Measurements from ENCODE around the gene RPL29.
A peak's percentile ranks its signal among the peaks of the same experiment; 100 is the strongest.

RPL29 gene

DNA sequence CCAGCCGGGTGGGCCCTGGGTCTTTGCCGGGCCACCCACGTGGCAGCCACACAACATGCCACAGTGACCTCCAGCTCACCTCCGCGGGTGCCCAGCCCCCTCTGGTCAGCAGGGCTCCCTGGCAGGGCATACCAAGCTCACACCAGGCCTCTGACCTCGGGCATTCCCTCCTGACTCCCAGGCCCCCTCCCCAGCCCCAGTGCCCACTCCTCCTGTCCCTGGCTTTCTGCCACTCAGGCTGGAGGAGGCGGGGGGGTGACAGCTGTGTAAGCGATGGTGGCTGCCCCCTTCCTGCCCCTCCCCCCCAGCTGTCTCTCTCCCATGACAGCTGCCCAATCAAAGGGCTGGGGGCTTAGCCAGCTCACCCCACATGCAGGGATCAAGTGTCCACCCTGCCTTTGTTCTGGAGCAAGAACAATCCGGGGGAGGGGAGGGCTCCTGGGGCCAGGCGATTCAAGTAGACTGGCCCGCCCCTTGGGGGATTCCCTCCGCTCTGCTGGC, 31.7 kb downstream of the RPL29 start:
- peak; percentile 67 for DNase-seq (ENCODE audit: low spot score)

DNA sequence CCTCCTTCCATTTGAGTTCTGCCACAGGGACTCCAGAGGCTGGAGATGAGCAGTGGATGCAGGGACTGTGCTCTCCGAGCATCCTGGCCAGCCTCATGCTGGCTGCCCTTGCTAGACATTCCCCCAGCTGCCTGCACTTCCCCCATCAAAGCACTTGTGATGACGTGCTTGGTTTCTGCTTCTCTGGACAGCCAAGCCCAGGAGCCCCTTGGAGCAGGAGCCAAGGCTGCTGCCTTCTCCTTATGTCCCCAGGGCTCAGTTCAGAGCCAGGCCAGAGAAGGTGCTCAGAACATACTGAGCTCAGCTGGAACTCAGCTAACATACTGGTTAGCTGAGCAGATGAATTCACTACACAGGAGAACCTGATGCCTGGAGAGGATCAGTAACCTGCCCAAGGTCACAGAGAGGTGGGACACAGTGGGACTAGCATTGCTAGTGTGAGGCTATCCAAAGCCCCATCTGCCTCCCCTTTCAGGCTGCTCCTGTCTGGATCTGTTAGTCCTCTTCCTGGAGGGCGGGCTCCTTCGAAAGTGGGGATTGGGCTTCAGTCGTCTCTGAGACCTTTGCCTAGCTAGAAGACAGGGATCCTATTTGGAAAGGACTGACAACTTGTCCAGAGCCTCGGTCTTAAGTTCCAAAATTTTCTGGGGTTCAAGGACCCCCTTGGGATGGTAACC, 32.7 kb downstream of the RPL29 start:
- DNase-seq (ENCODE audit: low spot score): no peak

DNA sequence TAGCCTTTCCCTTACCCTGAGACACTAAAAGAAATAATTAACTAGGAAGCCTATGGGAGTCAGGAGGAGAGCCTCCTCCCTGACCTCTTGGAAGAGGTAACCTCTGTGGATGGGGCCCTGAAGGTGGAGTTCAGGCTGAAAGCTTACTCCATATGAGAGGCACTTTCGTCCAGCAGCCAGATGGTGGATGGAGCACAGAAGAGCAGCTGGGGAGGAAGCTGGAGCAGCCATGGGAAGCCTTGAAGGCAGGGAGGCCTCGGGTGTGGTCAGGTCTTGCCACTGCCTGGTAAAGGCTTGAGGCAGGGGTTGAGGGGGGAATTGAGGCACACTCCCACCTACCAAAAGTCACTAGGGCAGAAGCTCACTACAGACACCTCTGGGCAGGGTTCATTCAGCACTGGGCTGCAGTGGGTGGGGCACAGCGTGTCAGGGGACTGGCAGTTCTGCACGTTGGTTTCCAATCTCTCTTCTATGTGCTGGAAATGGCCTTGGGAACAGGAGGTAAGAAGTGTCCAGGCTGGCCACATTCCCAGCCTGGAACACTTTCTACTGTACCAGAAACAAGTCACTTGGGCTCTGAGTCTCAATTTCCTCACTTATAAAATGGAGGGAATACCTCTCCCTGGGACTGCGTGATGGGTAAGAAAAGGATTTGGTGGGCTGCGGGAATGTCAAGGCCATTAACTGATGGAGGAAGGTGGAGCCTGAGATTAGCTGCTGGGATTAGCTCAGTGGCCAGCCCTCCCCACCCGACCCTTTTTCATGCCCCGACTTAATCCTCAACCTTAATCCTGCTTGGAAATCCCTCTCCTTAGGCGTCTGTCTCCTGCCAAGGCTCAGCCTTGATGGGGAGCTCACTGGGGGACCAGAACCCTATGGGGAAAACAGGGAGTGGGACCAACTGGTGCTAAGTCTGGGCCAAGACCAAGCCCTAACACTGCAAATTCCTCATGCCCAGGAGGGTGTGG, 33.8 kb downstream of the RPL29 start:
- no peak for DNase-seq (ENCODE audit: low spot score)

DNA sequence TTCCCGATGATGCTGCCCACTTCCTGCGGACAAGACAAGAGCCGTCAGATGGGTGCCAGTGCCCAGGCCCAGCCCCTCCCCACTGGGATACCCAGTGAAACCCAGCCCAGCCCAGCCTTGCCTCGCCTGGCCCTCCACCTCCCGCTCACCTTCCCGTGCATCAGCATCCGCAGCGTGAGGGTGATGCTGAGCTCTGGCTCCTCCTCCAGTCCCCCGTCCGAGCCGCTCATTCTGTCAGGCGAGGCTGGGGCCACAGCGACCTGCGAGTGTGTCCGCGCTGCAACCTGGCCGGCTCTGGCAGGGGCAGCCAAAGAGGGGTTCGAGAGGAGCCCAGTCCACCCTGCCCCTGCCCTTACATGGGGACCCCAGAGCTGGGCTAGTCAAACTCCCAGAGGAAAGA, 34.7 kb downstream of the RPL29 start:
- DNase-seq (ENCODE audit: low spot score): no peak

DNA sequence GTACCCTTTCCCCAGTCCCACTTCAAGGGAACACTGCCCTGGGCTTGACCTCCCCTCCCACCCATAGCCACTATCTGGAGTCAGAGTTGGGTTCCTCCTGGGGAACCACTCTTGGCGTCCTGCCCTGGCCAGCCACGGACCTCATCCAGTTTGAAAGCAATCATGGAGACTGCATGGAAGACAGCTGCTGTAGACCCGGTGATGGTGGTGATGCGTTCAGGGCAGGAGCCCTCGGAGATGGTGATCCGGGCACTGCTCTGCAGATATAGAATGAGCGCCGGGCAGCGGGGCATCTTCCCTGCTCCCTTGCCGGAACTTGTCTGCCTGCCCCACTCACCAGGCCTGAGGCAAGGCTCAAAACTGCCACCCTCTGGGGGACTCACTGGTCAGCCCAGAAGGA, 35.3 kb downstream of the RPL29 start:
- DNase-seq (ENCODE audit: low spot score): no peak

DNA sequence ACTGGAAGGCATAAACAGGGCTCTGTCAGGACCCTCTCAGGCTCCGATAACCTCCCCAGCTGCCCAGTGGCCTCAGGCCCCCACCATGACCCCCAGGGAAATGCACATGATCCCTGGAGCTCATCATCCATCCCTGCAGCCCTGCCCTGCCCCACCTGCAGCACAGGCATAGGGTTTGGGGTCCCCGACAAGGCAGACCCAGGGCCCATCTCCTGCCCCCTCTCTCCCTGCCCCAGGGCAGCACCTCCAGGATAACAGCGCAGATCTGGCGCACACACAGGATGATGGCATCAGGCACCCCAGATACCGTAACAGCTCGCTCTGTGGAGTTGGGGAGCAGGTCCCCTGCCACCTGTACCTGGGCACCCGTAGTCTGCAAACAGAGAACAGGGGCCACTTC, 36.0 kb downstream of the RPL29 start:
- no peak for DNase-seq (ENCODE audit: low spot score)

DNA sequence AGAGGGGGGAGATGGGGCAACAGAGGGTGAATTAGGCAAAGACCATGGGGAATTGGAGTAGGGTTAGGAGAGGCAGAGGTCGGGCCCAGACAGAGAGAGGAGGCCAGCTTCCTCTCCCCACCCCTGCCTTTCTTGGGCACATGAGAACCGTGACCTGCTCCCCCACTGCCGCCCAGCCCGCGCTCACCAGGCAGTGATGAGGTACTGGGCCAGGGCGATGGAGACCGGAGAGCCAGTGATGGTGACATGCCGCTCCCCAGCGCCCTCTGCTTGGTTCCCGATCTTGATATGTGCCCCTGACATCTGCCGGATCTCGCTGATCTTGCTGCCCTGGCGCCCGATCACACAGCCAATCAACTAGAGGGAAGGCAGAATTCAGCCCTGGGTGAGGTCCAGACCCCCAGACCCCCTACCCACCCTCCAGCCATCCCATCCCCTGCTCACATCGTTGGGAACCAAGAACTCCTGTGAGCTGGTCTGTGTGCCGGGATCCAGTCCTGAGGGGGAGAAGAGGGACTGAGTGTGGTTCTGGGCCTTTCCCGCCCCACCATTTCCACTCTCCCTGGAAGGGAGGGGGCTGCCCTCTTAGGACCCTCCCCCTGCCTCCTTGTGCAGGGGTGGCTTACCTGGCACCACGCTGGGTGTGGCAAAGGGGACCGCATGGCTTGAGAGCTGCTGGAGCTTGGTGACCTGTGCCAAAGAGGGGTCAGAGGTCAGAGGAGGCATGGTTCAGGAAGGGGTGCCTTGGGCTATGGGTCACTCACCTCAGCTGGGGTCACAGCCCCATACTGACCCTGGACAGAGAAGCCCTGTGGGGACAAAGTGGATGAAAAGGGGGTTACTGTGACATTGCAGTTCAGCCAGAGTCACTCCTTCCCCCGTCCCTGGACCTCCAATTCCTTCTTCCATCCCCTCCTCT, 36.8 kb downstream of the RPL29 start:
- DNase-seq (ENCODE audit: low spot score): no peak

DNA sequence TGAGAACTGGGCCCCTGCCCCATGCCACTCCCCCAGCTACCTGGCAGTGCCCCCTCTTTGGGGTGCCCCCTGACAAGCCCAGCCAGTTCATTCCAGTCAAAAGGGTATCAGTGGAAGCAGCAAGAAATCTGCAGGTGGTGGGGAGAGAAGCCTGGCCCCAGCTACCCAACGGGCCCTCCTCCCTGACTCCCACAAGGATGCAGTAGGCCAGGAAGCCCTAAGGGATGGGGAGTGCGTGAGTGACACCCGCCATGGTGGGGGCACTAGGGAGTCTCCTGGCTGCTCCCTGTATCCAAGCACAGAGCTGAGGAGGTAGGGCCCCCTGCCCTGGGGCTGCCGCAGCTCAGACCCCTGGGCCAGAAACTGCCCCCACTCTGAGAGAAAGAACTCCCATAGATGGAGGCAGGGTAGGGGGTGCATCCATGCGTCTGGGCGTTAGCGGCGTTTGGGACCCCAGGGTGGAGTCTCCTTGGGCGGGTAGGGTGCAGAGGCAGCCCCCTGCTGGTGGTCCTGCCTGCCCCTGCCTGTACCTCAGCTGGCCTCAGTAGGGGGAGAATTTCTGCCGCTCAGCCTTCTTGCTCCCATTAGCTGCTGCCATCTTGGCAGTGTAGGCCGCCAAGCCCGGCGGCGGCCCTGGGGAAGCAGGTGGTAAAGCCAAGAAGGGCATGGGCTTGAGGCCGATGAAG, 38.0 kb downstream of the RPL29 start:
- DNase-seq (ENCODE audit: low spot score): no peak

DNA sequence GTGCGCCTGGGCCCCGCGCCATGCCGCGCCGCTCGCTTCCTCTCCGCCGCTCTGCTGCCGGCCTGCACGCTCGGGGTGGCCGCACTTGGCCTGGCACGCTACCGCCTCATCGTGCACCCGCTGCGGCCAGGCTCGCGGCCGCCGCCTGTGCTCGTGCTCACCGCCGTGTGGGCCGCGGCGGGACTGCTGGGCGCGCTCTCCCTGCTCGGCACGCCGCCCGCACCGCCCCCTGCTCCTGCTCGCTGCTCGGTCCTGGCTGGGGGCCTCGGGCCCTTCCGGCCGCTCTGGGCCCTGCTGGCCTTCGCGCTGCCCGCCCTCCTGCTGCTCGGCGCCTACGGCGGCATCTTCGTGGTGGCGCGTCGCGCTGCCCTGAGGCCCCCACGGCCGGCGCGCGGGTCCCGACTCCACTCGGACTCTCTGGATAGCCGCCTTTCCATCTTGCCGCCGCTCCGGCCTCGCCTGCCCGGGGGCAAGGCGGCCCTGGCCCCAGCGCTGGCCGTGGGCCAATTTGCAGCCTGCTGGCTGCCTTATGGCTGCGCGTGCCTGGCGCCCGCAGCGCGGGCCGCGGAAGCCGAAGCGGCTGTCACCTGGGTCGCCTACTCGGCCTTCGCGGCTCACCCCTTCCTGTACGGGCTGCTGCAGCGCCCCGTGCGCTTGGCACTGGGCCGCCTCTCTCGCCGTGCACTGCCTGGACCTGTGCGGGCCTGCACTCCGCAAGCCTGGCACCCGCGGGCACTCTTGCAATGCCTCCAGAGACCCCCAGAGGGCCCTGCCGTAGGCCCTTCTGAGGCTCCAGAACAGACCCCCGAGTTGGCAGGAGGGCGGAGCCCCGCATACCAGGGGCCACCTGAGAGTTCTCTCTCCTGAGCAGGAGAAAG, 39.6 kb downstream of the RPL29 start:
- DNase-seq (ENCODE audit: low spot score): peak; percentile 71

DNA sequence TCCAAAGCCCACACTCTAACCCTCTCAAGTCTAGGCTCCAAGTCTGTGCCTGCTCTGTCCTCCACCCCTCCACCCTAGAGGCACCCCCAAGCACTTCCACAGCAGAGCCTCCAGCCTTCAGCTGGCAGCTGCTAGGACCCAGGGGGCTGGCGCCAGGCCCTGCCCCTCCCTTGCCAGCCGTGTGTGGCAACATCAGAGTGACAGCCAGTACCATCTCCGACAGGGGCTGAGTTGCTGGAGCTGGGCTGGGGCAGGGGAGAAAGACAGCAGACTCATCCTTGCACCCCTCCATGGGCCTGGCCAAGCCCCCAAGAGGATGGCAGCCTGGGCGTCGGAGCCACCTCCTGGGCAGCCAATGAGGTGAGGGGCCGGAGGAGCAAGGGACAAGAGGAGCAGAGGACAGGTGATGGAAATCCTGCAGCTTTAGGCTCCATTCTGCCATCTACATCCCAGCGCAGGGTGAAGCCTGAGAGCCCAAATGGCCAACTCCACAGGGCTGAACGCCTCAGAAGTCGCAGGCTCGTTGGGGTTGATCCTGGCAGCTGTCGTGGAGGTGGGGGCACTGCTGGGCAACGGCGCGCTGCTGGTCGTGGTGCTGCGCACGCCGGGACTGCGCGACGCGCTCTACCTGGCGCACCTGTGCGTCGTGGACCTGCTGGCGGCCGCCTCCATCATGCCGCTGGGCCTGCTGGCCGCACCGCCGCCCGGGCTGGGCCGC, 40.4 kb downstream of the RPL29 start, which contains the start of gene GPR62:
Gene GPR62 (plus strand): TSS at position 207 of the 718 bp plus-strand sequence. CDS start 272 bp downstream, at position 479.
- peak; percentile 93 for DNase-seq (ENCODE audit: low spot score)

DNA sequence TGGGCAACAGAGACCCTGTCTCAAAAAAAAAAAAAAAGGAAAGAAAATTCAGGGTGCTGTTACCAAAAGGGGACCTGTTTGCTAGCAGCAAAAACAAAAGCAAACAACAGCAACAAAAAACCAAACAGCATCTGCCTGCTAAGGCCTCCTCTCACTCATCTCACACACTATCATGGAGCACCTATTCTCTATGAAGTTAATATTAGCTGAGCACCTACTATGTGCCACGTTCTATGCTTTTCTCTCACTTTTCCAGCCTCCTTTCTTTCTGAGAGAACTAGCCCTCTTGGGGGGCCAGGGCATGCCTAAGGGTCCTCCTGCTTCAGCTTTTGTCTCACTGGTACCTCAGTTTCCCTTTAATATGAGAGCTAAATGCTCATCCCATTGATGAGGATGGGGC, 41.0 kb downstream of the RPL29 start:
- no peak for DNase-seq (ENCODE audit: low spot score)

DNA sequence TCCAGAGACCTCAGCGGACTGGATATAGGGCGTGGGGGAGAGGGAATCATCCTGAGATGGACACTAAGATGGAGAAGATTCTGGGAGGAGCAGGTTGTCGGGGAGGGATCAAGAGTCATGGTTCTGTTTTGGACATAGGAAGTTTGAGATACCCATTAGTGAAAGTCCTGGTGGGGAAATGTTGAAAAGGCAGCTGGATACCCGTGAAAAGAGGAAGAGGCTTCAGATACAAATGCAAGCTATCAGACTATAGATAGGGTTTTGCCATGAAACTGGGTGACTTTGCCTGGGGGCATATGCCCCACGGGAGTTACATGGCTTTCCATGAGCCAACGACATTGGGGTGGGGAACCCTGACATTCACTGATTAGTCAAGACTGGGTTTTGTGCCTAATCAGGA, 41.6 kb downstream of the RPL29 start:
- DNase-seq (ENCODE audit: low spot score): no peak

DNA sequence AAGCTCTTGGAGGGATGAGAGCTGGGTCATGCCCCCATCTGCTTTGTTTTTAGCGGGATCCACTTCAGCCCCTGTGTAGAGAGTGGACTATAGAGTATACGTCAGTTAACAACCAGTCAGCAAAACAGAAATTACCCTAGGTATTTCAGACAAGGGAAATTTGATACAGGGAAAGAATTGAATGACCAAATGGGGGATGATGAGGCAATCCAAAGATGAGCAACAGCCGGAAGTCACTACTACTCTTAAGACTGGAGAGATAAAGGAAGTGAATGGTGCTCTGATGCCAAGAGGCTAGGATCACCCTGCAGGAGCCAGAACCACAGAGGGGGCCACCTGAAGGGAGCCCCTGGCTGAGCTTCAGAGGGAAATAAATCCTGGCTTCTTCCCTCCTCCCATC, 42.2 kb downstream of the RPL29 start:
- no peak for DNase-seq (ENCODE audit: low spot score)

DNA sequence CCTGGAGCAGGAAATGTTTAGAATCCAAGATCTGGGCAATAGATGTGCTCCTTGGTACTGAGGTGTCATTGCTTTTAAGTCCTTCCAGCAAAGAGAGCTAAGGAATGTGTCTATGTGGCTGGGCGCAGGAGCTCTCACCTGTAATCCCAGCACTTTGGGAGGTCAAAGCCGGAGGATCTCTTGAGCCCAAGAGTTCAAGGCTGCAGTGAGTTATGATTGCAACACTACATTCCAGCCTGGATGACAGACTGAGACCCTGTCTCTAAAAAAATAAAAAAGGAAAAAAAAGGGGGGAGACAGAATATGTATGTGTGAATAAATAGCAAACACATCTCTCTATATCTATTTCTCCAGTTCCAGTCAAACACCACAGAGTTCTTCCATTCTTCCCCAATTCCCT, 44.8 kb downstream of the RPL29 start:
- DNase-seq (ENCODE audit: low spot score): no peak

DNA sequence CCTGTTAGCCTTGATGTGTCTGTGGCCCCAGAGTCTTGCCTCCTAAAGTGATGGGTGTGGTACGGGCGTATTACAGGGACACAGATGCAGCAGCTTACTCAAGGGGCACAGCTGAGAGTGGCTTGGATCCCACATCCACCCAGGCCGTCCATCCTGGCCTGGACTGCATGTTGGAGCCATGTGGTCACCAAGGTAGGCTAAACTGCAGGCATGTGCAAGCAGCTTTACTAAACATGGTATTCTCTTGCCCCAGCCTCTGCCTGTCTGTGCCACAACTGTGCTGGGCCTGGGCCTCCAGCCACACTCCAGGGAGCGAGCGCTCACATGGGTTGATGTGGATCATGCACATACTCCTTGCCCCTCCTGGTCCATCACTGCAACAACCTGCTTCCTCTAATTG, 46.6 kb downstream of the RPL29 start:
- DNase-seq (ENCODE audit: low spot score): no peak

DNA sequence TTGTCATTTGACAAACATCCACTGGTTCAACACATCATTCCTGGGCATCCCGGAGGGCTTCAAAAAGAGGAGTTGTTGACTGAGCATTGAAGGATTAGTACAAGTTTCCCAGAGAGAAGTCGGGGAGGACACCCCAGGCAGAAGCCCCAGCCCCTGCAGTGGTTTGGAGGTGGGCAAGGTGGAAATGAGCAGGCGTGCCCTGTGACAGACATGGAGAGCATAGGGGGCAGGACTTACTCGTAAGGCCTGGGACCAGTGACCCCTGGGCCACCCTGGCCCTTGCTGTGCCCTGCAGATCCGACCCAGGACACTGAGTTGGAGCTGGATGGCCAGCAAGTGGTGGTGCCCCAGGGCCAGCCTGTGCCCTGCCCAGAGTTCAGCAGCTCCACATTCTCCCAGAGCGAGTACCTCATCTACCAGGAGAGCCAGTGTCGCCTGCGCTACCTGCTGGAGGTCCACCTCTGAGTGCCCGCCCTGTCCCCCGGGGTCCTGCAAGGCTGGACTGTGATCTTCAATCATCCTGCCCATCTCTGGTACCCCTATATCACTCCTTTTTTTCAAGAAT, 47.6 kb downstream of the RPL29 start:
- no peak for DNase-seq (ENCODE audit: low spot score)

DNA sequence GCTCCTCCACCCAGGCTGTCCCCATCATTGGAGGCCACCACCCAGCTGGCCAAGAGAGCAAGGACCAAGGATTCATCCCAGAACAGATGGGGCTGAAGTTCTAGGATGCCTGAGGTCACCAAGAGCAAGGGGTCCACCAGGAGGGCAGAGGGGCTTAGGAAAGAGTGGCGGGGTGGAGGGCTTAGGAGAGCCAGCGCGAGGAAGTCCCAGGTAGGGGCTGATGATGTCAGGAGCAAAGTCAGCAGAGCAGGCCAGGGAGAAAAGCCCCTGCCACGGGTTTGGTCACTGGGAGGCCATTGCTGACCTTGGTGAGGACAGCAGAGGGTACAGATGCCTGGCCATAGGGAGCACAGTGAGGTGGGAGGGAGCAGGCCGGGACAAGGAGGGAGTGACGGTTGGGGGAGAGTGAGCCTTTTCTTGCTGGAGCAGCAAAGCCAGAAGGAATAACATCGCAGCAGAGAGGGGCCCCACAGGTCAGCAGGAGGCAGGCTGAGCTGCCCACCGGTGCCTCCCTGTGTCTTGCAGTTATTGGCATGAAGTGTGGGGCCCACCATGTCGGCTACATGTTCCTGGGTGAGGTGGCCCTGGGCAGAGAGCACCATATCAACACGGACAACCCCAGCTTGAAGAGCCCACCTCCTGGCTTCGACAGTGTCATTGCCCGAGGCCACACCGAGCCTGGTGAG, 48.3 kb downstream of the RPL29 start:
- DNase-seq (ENCODE audit: low spot score): no peak

DNA sequence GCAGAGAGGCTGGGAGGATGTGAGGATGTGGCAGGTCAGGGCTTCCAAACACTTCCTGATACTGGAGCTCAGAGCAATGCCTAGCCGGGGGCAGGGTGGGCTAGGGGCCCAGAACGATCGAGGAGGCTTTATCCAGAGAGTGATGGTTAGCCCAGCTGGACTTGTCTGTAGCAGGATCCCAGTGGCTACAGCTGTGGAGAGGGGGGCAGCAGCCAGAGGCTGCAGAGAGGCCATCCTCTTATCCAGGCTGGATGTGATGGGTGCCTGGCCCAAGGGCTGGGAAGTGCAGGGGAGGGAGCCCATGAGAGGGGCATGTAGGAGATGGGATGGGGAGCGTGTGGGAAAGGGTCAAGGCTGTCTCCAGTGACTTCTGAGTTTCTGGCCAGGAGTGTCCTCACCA, 48.9 kb downstream of the RPL29 start:
- DNase-seq (ENCODE audit: low spot score): no peak

Measured in putamen (tissue), 1 donor.